Progenitor cell of endocrine pancreas (in vitro differentiated cells): ENCODE data around the gene LAMB4. TPM values are rescaled to one million over a fixed set of nuclear protein-coding genes. Genes with fewer than 3 reads are reported as not detected.

Experiments
- DNase-seq: peaks from one replicate; pipeline ENCODE4 v3.0.0; 2021; ENCODE audit warnings: low spot score; ENCODE audit not compliant: unreplicated experiment
- H3K27ac Mint-ChIP-seq: 2 replicates; pipeline ENCODE4 v1.8.0; 2021; ENCODE audit warnings: mild to moderate bottlenecking, moderate library complexity, mixed read lengths
- H3K27me3 Mint-ChIP-seq: 2 replicates; pipeline ENCODE4 v1.8.0; 2021; ENCODE audit warnings: mixed read lengths
- H3K36me3 Mint-ChIP-seq: 2 replicates; pipeline ENCODE4 v1.8.0; 2022; ENCODE audit warnings: mixed read lengths; ENCODE audit not compliant: insufficient read depth
- H3K4me1 Mint-ChIP-seq: 2 replicates; pipeline ENCODE4 v1.8.0; 2021; ENCODE audit warnings: low read depth, mixed read lengths
- H3K4me3 Mint-ChIP-seq: 2 replicates; pipeline ENCODE4 v1.8.0; 2021; ENCODE audit warnings: low read depth, mild to moderate bottlenecking, moderate library complexity, mixed read lengths
- H3K9me3 Mint-ChIP-seq: 2 replicates; pipeline ENCODE4 v1.8.0; 2021; ENCODE audit warnings: low read depth, mixed read lengths
- total RNA-seq: library from RNA; stranded (reverse); gene quantifications from 2 replicates; pipeline ENCODE4 v1.2.1, GENCODE V29; 2021
- TF ChIP-seq, protein P1 (sequence below): fragments of 200-600 bp; sonication (generic); IDR thresholded peaks from one replicate; pipeline ENCODE4 v1.5.0; 2021; ENCODE audit warnings: antibody characterized with exemption, mild to moderate bottlenecking; ENCODE audit not compliant: unreplicated experiment

Gene LAMB4
- total RNA-seq, 1 donor from 2014 or later, result 0.12 TPM

DNA sequence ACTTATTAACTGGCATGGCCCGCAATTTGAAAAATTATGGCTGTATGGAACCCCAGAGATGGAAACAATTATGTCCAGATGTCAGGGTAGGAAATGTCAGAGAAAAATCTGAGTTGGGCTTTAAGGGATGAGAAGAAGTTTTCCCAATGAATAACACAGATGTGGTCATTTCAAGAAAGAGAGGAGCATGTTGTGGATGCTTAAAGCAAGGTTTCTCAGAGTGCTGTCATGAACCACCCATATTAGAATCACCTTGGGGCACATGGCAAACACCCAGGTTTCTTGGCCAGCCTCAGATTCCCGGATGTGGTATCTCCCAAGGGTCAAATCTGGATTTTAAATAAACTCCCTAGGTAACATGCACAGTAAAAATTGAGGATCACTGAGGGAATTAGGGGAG is 43.6 kb downstream of the LAMB4 start:
- H3K9me3 Mint-ChIP-seq, result peaks cover 3% of the 10 kb centered on the region
- TF ChIP-seq, protein P1, sequence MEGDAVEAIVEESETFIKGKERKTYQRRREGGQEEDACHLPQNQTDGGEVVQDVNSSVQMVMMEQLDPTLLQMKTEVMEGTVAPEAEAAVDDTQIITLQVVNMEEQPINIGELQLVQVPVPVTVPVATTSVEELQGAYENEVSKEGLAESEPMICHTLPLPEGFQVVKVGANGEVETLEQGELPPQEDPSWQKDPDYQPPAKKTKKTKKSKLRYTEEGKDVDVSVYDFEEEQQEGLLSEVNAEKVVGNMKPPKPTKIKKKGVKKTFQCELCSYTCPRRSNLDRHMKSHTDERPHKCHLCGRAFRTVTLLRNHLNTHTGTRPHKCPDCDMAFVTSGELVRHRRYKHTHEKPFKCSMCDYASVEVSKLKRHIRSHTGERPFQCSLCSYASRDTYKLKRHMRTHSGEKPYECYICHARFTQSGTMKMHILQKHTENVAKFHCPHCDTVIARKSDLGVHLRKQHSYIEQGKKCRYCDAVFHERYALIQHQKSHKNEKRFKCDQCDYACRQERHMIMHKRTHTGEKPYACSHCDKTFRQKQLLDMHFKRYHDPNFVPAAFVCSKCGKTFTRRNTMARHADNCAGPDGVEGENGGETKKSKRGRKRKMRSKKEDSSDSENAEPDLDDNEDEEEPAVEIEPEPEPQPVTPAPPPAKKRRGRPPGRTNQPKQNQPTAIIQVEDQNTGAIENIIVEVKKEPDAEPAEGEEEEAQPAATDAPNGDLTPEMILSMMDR, result no peak
- DNase-seq, result no peak
- peaks cover under 1% of the 10 kb centered on the region for H3K36me3 Mint-ChIP-seq
- no peak overlapping the region for H3K27ac Mint-ChIP-seq
- peaks cover 9% of the 10 kb centered on the region for H3K4me1 Mint-ChIP-seq
- no peak overlapping the region for H3K4me3 Mint-ChIP-seq
- no peaks in the 10 kb centered on the region for H3K27me3 Mint-ChIP-seq

DNA sequence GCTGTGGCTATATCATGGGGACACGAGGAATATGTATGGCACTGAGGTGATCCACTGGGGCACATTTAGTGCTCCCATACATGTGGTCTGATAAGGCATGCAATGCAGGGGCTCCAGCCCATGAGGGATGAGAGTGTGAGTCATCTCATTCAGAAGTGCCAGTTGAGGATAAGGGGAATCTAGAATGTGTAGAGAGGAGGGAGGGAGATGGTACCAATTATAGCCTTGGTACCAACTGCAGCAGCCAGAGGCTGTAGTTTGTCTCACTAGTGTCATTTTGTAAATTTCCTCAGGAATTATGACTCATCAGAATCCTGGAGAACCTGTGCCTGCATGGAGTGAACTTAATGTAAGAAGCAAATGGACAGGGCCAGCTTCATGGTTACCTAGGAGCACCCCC is 46.2 kb downstream of the LAMB4 start:
- Mint-ChIP-seq H3K4me3 (no peak overlapping the region), H3K36me3 (peaks cover 3% of the 10 kb centered on the region), H3K9me3 (peaks cover 7% of the 10 kb centered on the region), H3K4me1 (no peaks in the 10 kb centered on the region), H3K27ac (no peak overlapping the region), H3K27me3 (no peaks in the 10 kb centered on the region)
- DNase-seq, result no peak
- TF ChIP-seq, protein P1, result no peak

DNA sequence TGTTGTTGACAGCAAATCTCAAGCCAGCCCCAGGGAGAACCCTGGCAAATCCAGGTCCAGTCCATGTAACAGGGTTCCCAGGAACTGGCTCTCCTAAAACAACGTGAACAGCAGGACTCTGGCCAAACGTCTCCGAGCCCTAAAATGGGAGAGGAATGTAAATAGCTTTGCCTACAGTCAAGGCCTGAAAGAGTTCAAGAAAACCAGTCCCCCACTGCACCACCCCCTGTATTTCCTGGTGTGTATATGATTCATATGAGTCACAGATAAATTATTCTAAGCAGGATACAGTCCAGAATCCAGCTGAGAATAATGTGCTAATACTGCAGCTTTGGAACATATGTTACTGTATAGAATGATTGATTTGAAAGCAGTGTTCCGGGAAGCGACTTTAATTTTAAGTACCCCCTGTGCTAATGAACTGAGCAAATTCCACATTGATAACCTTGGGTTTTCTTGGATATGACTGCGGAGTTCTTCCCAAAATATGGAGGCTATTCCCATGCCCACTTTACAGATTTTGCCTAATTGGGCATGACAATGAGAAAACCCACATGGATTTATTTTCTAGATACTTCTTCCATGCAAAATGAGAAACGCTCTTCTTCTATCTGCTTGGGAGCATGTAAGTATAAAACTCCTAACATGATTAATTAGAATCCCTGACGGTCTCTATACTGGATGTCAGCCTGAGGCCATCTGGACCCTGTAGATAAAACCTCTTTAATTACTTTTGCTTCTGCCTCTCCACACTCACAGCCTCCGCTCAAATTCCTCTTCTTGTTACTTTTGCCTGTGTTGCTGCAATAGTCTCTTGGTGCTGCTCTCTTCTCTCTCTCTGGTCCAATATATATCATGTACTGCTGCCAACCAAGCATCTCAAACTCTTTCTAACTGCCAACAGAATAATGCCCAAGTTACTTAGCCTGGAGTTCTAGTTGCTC is 50.2 kb downstream of the LAMB4 start:
- peaks cover 7% of the 10 kb centered on the region for H3K9me3 Mint-ChIP-seq
- DNase-seq, result no peak
- H3K27me3 Mint-ChIP-seq, result no peaks in the 10 kb centered on the region
- H3K4me3 Mint-ChIP-seq, result no peak overlapping the region
- no peak overlapping the region for H3K27ac Mint-ChIP-seq
- TF ChIP-seq, protein P1, result no peak
- peaks cover 3% of the 10 kb centered on the region for H3K36me3 Mint-ChIP-seq
- no peaks in the 10 kb centered on the region for H3K4me1 Mint-ChIP-seq

DNA sequence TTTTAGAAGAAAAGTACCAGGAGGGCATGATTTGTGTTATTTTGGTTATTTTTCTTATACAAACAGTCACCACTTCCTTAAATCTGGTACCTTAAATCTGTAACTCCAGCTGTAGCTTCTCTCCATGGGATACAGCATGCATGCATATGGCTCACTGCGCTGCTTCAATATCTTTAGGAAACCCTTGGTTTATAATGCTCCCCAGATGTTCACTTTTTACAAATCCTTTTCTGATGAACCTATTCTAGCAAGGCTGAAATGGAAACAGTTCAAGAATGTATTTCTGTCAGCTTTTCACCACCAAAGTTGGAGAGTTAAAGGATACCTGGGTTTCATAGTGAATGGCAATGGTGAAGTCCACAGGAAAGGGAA is 50.9 kb downstream of the LAMB4 start:
- no peak for DNase-seq
- H3K4me3 Mint-ChIP-seq, result no peak overlapping the region
- TF ChIP-seq, protein P1, result no peak
- peaks cover 7% of the 10 kb centered on the region for H3K9me3 Mint-ChIP-seq
- H3K4me1 Mint-ChIP-seq, result no peaks in the 10 kb centered on the region
- peaks cover 3% of the 10 kb centered on the region for H3K36me3 Mint-ChIP-seq
- H3K27ac Mint-ChIP-seq, result no peak overlapping the region
- H3K27me3 Mint-ChIP-seq, result no peaks in the 10 kb centered on the region

DNA sequence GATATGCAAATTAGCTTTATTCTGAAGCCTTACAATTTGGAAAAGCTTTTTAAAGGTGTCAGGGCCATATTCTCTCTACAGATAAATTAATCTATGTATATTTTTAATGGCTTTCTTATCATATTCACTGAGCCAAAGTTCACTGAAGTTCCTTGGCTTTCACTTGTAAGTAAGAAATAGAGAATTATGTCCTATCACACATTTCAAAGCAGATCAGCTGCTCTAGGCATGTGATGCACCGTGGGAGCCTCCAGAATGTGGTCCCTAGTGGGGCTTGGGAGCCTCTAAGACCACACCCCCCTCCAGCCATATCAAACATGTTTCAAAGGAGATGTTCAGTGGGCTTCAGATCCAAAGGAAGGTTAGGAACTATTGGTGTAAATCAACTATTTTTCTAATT is 51.5 kb downstream of the LAMB4 start:
- peaks cover 3% of the 10 kb centered on the region for H3K36me3 Mint-ChIP-seq
- H3K27ac Mint-ChIP-seq, result no peak overlapping the region
- no peak for DNase-seq
- H3K4me1 Mint-ChIP-seq, result no peaks in the 10 kb centered on the region
- H3K9me3 Mint-ChIP-seq, result peaks cover 7% of the 10 kb centered on the region
- no peaks in the 10 kb centered on the region for H3K27me3 Mint-ChIP-seq
- TF ChIP-seq, protein P1, result no peak
- H3K4me3 Mint-ChIP-seq, result no peak overlapping the region
